Stimulated activated CD4-positive, alpha-beta T cell treated with anti-CD3 and anti-CD28 coated beads, TNF-alpha, amount 100 ng/mL, for 48 hours (primary cell): ENCODE measurements around the gene CMTM1.
"Not testable (repeated sequence)": the region's sequence is repeated elsewhere in the genome, so short reads cannot be mapped to it uniquely, and the experiment has no call there.

Experiments used
- DNase-seq, 3 donors: peaks; one replicate each; pipeline ENCODE4 v3.0.0-alpha.2; 2020; ENCODE audit warnings: low read depth in 3 of 3

The CMTM1 gene

GRCh38 chr16:66562986-66563385 lies 3.3 kb upstream of the CMTM1 start:
- DNase-seq = no peak

GRCh38 chr16:66563574-66564334 lies 2.5 kb upstream of the CMTM1 start:
- no peak for DNase-seq

GRCh38 chr16:66567270-66567669 lies 1.0 kb downstream of the CMTM1 start:
- DNase-seq = not testable (repeated sequence)

GRCh38 chr16:66568355-66568754 lies 2.1 kb downstream of the CMTM1 start:
- DNase-seq = no peak

- no peak for DNase-seq
Observed at GRCh38 chr16:66569131-66569530, 2.9 kb downstream of the CMTM1 start.

- DNase-seq = no peak
Observed at GRCh38 chr16:66569827-66570405, 3.7 kb downstream of the CMTM1 start.

- no peak for DNase-seq
Observed at GRCh38 chr16:66572356-66572755, 6.1 kb downstream of the CMTM1 start.

- DNase-seq = no peak
Observed at GRCh38 chr16:66574081-66574480, 7.8 kb downstream of the CMTM1 start.

GRCh38 chr16:66574531-66574930 lies 8.3 kb downstream of the CMTM1 start:
- DNase-seq = no peak

GRCh38 chr16:66575060-66575459 lies 8.8 kb downstream of the CMTM1 start:
- no peak for DNase-seq

- no peak for DNase-seq
Observed at GRCh38 chr16:66576296-66576695, 10.1 kb downstream of the CMTM1 start.

GRCh38 chr16:66578651-66579531 lies 12.7 kb downstream of the CMTM1 start, which contains the start of gene CMTM2:
TSS of gene CMTM2 (plus strand) at chr16:66579463. CDS start at chr16:66579608, 145 bp downstream.
- no peak for DNase-seq

GRCh38 chr16:66580605-66581209 lies 14.5 kb downstream of the CMTM1 start:
- DNase-seq = no peak

- no peak for DNase-seq
Observed at GRCh38 chr16:66581246-66581952, 15.2 kb downstream of the CMTM1 start.

- no peak for DNase-seq
Observed at GRCh38 chr16:66585481-66586239, 19.4 kb downstream of the CMTM1 start.

- DNase-seq = no peak
Observed at GRCh38 chr16:66587881-66588600, 21.8 kb downstream of the CMTM1 start.

GRCh38 chr16:66588981-66589713 lies 22.9 kb downstream of the CMTM1 start:
- peak in 2 of 3 donors; percentile 51 for DNase-seq

- no peak for DNase-seq
Observed at GRCh38 chr16:66590322-66590721, 24.1 kb downstream of the CMTM1 start.

- DNase-seq = no peak
Observed at GRCh38 chr16:66591018-66591417, 24.8 kb downstream of the CMTM1 start.
